OCI-LY7 (cell line): ENCODE results near the gene CACNA2D4. TPM values are rescaled to one million over a fixed set of nuclear protein-coding genes. Genes with fewer than 3 reads are reported as not detected.

ENCODE experiments used
- BruUV-seq: library from RNA; stranded (reverse); fragments of 400-500 nt; replicated peaks from 2 replicates; lab custom pipeline; 2021; lab: Mats Ljungman, UMichigan
- CTCF ChIA-PET: fragments of 300-600 bp; sonication (Branson Sonifier 250); formaldehyde crosslinking; loops from one replicate; lab custom pipeline; 2022; ENCODE audit warnings: antibody characterized with exemption; ENCODE audit not compliant: unreplicated experiment; lab: Charles Lee
- POLR2A ChIA-PET: fragments of 300-600 bp; sonication (Branson Sonifier 250); formaldehyde crosslinking; loops from one replicate; lab custom pipeline; 2022; ENCODE audit warnings: antibody characterized with exemption; lab: Charles Lee
- DNase-seq: peaks from one replicate; pipeline ENCODE4 v3.0.0-alpha.2; 2015; ENCODE audit warnings: low spot score
- H2AFZ ChIP-seq: fragments of 200-600 bp; sonication (generic), shearing (Covaris generic); 2 replicates; pipeline ENCODE4 v1.6.1; 2014; ENCODE audit warnings: mild to moderate bottlenecking, antibody characterized with exemption, low read length, moderate library complexity
- H3K27ac ChIP-seq: fragments of 200-600 bp; sonication (generic); 2 replicates; pipeline ENCODE4 v1.5.1; 2014; ENCODE audit warnings: mixed run types, low read depth, mild to moderate bottlenecking, moderate library complexity, low read length, inconsistent platforms; ENCODE audit not compliant: poor library complexity, severe bottlenecking
- H3K36me3 ChIP-seq: fragments of 200-600 bp; sonication (generic); 2 replicates; pipeline ENCODE4 v1.6.1; 2014; ENCODE audit warnings: mild to moderate bottlenecking, antibody characterized with exemption, low read length, moderate library complexity, mixed read lengths; ENCODE audit not compliant: insufficient read depth
- H3K4me1 ChIP-seq: fragments of 200-600 bp; sonication (generic); 2 replicates; pipeline ENCODE4 v1.5.1; 2014; ENCODE audit warnings: mild to moderate bottlenecking, low read length; ENCODE audit not compliant: insufficient read depth, poor library complexity, severe bottlenecking
- H3K4me2 ChIP-seq: fragments of 200-600 bp; sonication (generic); 2 replicates; pipeline ENCODE4 v1.6.1; 2014; ENCODE audit warnings: mild to moderate bottlenecking, low read length
- H3K4me3 ChIP-seq: fragments of 200-600 bp; sonication (generic); 2 replicates; pipeline ENCODE4 v1.5.1; 2014; ENCODE audit warnings: mild to moderate bottlenecking, low read depth, low read length; ENCODE audit not compliant: poor library complexity, severe bottlenecking
- H3K79me2 ChIP-seq: fragments of 200-600 bp; sonication (generic); 2 replicates; pipeline ENCODE4 v1.6.1; 2016; ENCODE audit warnings: low read depth, mild to moderate bottlenecking, low read length, moderate library complexity, mixed read lengths; ENCODE audit not compliant: insufficient read depth
- H3K9me2 ChIP-seq: fragments of 200-600 bp; sonication (generic); 2 replicates; pipeline ENCODE4 v1.6.1; 2016; ENCODE audit warnings: mild to moderate bottlenecking, low read length, mixed read lengths; ENCODE audit not compliant: insufficient read depth
- H3K9me3 ChIP-seq: fragments of 200-600 bp; sonication (generic); 2 replicates; pipeline ENCODE4 v1.6.1; 2014; ENCODE audit warnings: mild to moderate bottlenecking, mixed run types, low read length, mixed read lengths
- H4K20me1 ChIP-seq: fragments of 200-600 bp; sonication (generic); 2 replicates; pipeline ENCODE4 v1.6.1; 2014; ENCODE audit warnings: mild to moderate bottlenecking, antibody characterized with exemption, low read length, moderate library complexity, mixed read lengths; ENCODE audit not compliant: insufficient read depth
- CTCF ChIP-seq: fragments of 200-600 bp; sonication (generic); conservative IDR thresholded peaks from 2 replicates; pipeline ENCODE4 v1.5.1; 2014; ENCODE audit warnings: mild to moderate bottlenecking, antibody characterized with exemption, low read length, moderate library complexity, mixed read lengths
- EZH2phosphoT487 ChIP-seq: fragments of 200-600 bp; sonication (generic); IDR thresholded peaks from 2 replicates; pipeline ENCODE4 v1.6.1; 2018; ENCODE audit warnings: low read depth, borderline replicate concordance, mild to moderate bottlenecking, mixed run types, antibody characterized with exemption, low read length, moderate library complexity, mixed read lengths
- intact Hi-C: fragments of 100-400 bp; cut with micrococcal nuclease; formaldehyde crosslinking; loops from one replicate; pipeline ENCODE4 v1.10.0; 2022; ENCODE audit not compliant: unreplicated experiment
- total RNA-seq, 2 experiments: library from RNA; depleted of rRNA in 1 of 2; stranded (reverse); fragments of >200 nt in 1 of 2; shearing (Covaris generic) in 1 of 2; gene quantifications; 2 replicates each; pipeline ENCODE4 v1.2.3, GENCODE V29; 2014 to 2022

The CACNA2D4 gene
- total RNA-seq, 2 experiments from 2014 or later = 0.13 TPM; not detected in 1

GRCh38 chr12:1835211-1836131 is 83.0 kb downstream of the CACNA2D4 start:
- TF ChIP-seq EZH2phosphoT487 = no peak
- TF ChIP-seq CTCF = no peak
- no peak for DNase-seq
- CTCF ChIA-PET = no interaction called here

GRCh38 chr12:1834186-1834925 is 84.1 kb downstream of the CACNA2D4 start:
- H3K9me3 ChIP-seq = no peaks in the 10 kb centered on the region
- DNase-seq = no peak
- CTCF ChIA-PET = no interaction called here
- no peak overlapping the region for H3K27ac ChIP-seq
- H4K20me1 ChIP-seq = no peaks in the 10 kb centered on the region
- TF ChIP-seq CTCF (no peak), EZH2phosphoT487 (no peak)
- no peaks in the 10 kb centered on the region for H3K36me3 ChIP-seq
- no peaks in the 10 kb centered on the region for H3K79me2 ChIP-seq
- no peak overlapping the region for H3K4me3 ChIP-seq
- no peaks in the 10 kb centered on the region for H3K9me2 ChIP-seq
- POLR2A ChIA-PET = no interaction called here
- no peaks in the 10 kb centered on the region for H3K4me1 ChIP-seq
- intact Hi-C loops = no loop called here
- BruUV-seq = no TSS peak
- no peak overlapping the region for H3K4me2 ChIP-seq
- H2AFZ ChIP-seq = no peak overlapping the region

More at GRCh38 chr12:1835211-1836131, 83.0 kb downstream of the CACNA2D4 start:
- BruUV-seq = no TSS peak
- no peak overlapping the region for H3K4me3 ChIP-seq
- no peak overlapping the region for H3K27ac ChIP-seq
- H3K79me2 ChIP-seq = no peaks in the 10 kb centered on the region
- intact Hi-C loops = no loop called here
- no peaks in the 10 kb centered on the region for H4K20me1 ChIP-seq
- no peaks in the 10 kb centered on the region for H3K9me2 ChIP-seq
- H3K4me1 ChIP-seq = no peaks in the 10 kb centered on the region
- no peak overlapping the region for H3K4me2 ChIP-seq
- H3K36me3 ChIP-seq = no peaks in the 10 kb centered on the region
- H2AFZ ChIP-seq = no peak overlapping the region
- H3K9me3 ChIP-seq = no peaks in the 10 kb centered on the region
- POLR2A ChIA-PET = no interaction called here
